AG08395 (cell line): ENCODE measurements around the gene BEGAIN.
A peak's percentile ranks its signal among the peaks of the same experiment; 100 is the strongest.

Source experiments
- DNase-seq: peaks from one replicate; pipeline ENCODE4 v3.0.0; 2012; ENCODE audit warnings: mixed read lengths, low spot score

The BEGAIN gene

GRCh38 chr14:100567877-100568163 is 19.4 kb downstream of the BEGAIN start:
- DNase-seq = no peak

GRCh38 chr14:100567009-100567876 is 20.0 kb downstream of the BEGAIN start:
- no peak for DNase-seq

GRCh38 chr14:100566586-100566985 is 20.6 kb downstream of the BEGAIN start:
- DNase-seq = no peak

GRCh38 chr14:100566119-100566518 is 21.1 kb downstream of the BEGAIN start:
- DNase-seq = no peak

- DNase-seq = no peak
Observed at GRCh38 chr14:100565650-100566049, 21.6 kb downstream of the BEGAIN start.

- DNase-seq = no peak
Observed at GRCh38 chr14:100564512-100564911, 22.7 kb downstream of the BEGAIN start.

GRCh38 chr14:100562751-100563150 is 24.5 kb downstream of the BEGAIN start:
- no peak for DNase-seq

GRCh38 chr14:100561005-100561404 is 26.2 kb downstream of the BEGAIN start:
- DNase-seq = no peak

- no peak for DNase-seq
Observed at GRCh38 chr14:100560471-100560870, 26.7 kb downstream of the BEGAIN start.

- DNase-seq = no peak
Observed at GRCh38 chr14:100559455-100559854, 27.8 kb downstream of the BEGAIN start.

GRCh38 chr14:100558966-100559365 is 28.3 kb downstream of the BEGAIN start:
- DNase-seq = no peak

- no peak for DNase-seq
Observed at GRCh38 chr14:100558226-100558625, 29.0 kb downstream of the BEGAIN start.

- no peak for DNase-seq
Observed at GRCh38 chr14:100557658-100558057, 29.6 kb downstream of the BEGAIN start.

- DNase-seq = no peak
Observed at GRCh38 chr14:100556936-100557505, 30.2 kb downstream of the BEGAIN start.

GRCh38 chr14:100556140-100556475 is 31.1 kb downstream of the BEGAIN start:
- DNase-seq = no peak

- DNase-seq = no peak
Observed at GRCh38 chr14:100555436-100556139, 31.6 kb downstream of the BEGAIN start.

GRCh38 chr14:100554696-100555320 is 32.4 kb downstream of the BEGAIN start:
- no peak for DNase-seq

- peak; percentile 68 for DNase-seq
Observed at GRCh38 chr14:100554082-100554677, 33.0 kb downstream of the BEGAIN start.

- DNase-seq = no peak
Observed at GRCh38 chr14:100553471-100553870, 33.7 kb downstream of the BEGAIN start.

- no peak for DNase-seq
Observed at GRCh38 chr14:100552524-100553125, 34.6 kb downstream of the BEGAIN start.

- DNase-seq = no peak
Observed at GRCh38 chr14:100551056-100551455, 36.2 kb downstream of the BEGAIN start.
